Medulla oblongata (tissue), 1 donor: ENCODE results near the gene PPP1R3G.

ENCODE experiments used
- DNase-seq: peaks from one replicate; pipeline ENCODE4 v3.0.0-alpha.2; 2015; ENCODE audit errors: extremely low spot score

PPP1R3G gene

GRCh38 chr6:5071216-5071615 is 13.9 kb upstream of the PPP1R3G start:
- DNase-seq, result no peak

- DNase-seq, result no peak
Measured at GRCh38 chr6:5072440-5072839, 12.7 kb upstream of the PPP1R3G start.

- no peak for DNase-seq
Measured at GRCh38 chr6:5073992-5074391, 11.1 kb upstream of the PPP1R3G start.

- no peak for DNase-seq
Measured at GRCh38 chr6:5076931-5077330, 8.2 kb upstream of the PPP1R3G start.

GRCh38 chr6:5078121-5078669 is 6.9 kb upstream of the PPP1R3G start:
- no peak for DNase-seq

- no peak for DNase-seq
Measured at GRCh38 chr6:5079692-5080091, 5.4 kb upstream of the PPP1R3G start.

GRCh38 chr6:5080574-5080973 is 4.6 kb upstream of the PPP1R3G start:
- no peak for DNase-seq

- DNase-seq, result no peak
Measured at GRCh38 chr6:5081182-5081581, 4.0 kb upstream of the PPP1R3G start.

GRCh38 chr6:5081955-5082354 is 3.2 kb upstream of the PPP1R3G start:
- no peak for DNase-seq

GRCh38 chr6:5082487-5083306 is 2.4 kb upstream of the PPP1R3G start:
- no peak for DNase-seq

- no peak for DNase-seq
Measured at GRCh38 chr6:5083307-5083583, 1.9 kb upstream of the PPP1R3G start.

GRCh38 chr6:5083813-5084359 is 1.3 kb upstream of the PPP1R3G start:
- DNase-seq, result no peak

- no peak for DNase-seq
Measured at GRCh38 chr6:5084360-5084780, 771 bp upstream of the PPP1R3G start.

- no peak for DNase-seq
Measured at GRCh38 chr6:5085648-5086293, 630 bp downstream of the PPP1R3G start.

GRCh38 chr6:5086294-5086890 is 1.3 kb downstream of the PPP1R3G start:
- no peak for DNase-seq

GRCh38 chr6:5087389-5087788 is 2.2 kb downstream of the PPP1R3G start:
- peak; percentile 77 for DNase-seq

- DNase-seq, result no peak
Measured at GRCh38 chr6:5088780-5089179, 3.6 kb downstream of the PPP1R3G start.

- no peak for DNase-seq
Measured at GRCh38 chr6:5089481-5090438, 4.6 kb downstream of the PPP1R3G start.

- no peak for DNase-seq
Measured at GRCh38 chr6:5090603-5091002, 5.5 kb downstream of the PPP1R3G start.

GRCh38 chr6:5091210-5092069 is 6.3 kb downstream of the PPP1R3G start:
- DNase-seq, result no peak
